ENCODE data around the gene TMEM52.

GRCh38 chr1:1914101-1914970, 4.7 kb downstream of the TMEM52 start:
- TF ChIP-seq CTCF (conservative IDR thresholded peaks at IDR 0.05; ENCODE audit: low read length) (no peak), EZH2phosphoT487 (IDR thresholded peaks at IDR 0.05; ENCODE audit: borderline replicate concordance, low read depth, low read length) (no peak)
